DMS 273 (cell line): ENCODE data around the gene XRN2.

ENCODE experiments used
- DNase-seq: peaks from one replicate; lab custom pipeline; 2025; ENCODE audit not compliant: unreplicated experiment; lab: John Stamatoyannopoulos, UW

Gene XRN2

GRCh38 chr20:21384308-21384892 lies 81.3 kb downstream of the XRN2 start:
- DNase-seq, result no peak

- no peak for DNase-seq
Measured at GRCh38 chr20:21386111-21386510, 83.0 kb downstream of the XRN2 start.

DNA sequence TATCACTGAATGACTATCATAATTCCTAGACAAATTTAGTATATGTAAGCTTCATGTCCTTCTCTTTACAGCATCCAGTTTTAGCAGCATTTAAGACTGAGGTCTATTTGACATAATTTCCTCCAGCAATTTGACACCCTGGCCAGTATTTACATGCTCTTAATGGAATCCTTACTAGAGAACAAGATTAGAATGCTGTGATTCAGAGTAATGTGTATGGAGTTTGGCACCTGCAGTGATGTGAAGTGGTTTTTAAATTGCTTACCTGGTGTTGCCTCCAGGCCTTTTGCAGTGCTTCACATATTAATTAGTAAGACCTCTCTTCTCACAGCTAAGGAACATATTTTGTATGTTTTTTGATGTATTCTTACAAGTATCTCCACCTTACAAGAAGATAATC lies 84.4 kb downstream of the XRN2 start:
- no peak for DNase-seq

DNA sequence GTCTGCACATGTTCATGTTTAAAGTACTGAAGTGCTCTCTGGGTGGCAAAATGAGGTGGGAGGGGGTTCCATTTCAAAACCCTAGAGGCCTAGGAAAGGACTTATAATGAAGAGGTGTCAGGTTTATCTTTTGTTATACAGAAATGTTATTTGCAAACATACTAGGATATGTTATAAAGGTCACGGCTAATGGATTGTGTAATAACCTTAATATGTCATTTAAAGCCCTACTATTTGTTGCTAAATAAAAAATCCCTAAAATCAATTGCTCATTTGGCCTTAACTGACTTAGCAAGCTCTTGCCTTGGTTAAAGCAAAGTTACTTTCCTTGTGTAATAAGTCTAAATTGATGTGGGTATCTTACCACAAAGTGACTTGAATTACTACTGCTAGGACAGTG lies 85.4 kb downstream of the XRN2 start:
- no peak for DNase-seq

DNA sequence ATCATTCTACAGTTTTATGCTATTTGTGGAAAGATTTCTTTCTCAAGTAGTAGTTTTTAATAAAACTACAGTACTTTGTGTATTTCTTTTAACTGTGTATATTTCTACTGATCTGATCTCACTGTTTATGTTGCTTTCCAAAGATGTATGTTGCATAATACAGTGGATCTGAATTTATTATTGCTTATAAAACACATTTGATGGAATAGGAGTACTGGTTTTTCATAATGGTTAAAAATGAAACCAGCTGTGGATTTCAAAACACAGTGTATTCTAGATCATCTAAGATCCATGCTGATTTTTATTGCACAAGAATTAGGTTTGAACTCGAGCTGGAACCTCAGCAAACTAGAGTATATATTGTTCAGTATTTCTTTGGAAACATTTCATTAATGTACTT lies 86.2 kb downstream of the XRN2 start:
- no peak for DNase-seq

DNA sequence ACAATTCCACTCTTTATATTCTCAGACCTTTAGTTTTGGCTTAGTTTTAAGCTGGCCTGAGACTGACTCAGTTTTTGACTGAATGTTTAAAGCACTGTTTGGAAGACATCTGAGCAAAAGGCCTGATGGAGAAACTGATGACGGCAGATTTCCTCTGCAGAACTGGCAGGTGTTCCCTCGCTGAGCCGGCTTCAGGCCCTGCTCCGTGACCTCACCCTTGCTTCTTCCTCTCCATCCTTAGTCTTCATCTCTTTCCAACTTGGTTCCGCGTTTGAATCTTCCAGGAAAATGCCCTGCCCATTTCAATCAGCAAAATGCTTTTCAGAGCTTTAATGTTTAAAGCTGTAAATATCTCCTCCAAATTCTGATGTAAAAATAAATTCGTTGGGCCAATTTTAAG lies 87.6 kb downstream of the XRN2 start:
- no peak for DNase-seq

DNA sequence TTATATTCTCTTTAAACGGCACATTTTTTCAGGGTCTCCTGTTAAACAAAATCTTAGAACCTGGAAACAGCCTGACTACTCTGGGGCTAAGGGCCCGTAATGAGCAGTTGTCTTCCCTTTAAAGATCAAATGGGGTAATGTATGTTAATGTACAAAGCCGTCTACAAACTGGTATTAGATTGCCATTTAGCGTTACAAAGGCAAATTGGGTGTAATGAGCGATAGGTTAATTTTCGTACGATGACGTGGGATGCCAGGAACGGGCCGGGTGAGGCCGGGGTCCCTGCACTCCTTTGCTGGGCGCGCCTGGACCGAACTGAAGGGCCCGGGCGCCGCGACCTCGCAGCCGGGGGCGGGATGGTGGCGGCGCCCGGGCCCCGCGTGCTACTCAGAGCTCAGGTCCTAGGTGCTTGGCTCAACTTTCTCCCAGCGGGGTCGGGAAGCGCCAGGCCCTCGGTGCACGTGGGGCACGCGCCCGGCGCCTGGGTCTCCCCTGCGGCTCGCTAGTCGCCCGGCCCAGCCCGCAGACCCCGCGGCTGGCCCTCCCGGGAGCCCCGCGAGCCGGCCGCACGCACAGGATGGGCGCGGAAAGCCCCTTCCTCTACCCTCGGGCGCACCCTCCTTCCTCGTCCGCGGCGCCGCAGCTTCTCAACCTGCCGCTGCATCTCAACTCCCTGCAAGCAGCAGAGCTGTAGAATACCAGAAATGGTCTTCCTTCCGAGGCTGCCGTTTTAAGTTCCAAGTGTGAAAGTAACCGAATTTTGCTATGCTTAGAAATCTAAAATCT lies 88.2 kb downstream of the XRN2 start:
- no peak for DNase-seq

DNA sequence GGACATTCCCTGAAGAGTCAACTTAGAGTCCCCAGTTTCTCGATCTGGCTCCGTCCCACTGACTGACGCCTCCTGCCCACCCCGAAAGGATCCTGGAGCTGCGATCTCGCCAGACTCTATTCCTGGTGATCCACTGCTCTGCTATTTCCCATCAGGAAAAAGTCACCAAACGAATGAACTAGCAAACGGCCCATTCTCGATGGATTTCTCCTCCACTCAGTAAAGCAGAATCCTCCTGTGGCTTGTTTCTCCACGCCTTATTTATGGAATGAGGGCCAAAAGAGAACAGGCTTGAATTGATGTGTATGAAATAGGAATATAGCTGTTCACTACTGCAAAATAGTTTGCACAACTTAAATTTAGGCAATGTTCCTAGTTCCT lies 88.8 kb downstream of the XRN2 start:
- no peak for DNase-seq

DNA sequence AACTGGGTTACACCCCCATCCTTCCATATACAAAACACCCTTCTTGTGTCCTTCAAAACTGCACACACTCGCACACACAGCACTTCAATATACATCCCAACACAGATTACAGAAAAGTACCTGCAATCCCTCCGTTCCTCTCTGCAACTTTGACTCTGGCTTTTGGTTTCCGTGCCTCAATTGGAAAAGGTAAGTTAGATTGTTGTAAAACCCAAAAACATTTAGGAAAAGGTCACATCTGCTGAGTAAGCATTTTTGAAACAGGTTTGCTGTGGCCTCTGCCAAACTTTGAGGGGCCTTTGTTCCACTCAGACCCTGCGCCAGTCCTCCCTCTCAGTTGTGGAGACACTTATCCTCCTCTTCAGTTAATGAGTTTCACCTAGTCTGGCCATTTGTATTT lies 90.0 kb downstream of the XRN2 start:
- no peak for DNase-seq

DNA sequence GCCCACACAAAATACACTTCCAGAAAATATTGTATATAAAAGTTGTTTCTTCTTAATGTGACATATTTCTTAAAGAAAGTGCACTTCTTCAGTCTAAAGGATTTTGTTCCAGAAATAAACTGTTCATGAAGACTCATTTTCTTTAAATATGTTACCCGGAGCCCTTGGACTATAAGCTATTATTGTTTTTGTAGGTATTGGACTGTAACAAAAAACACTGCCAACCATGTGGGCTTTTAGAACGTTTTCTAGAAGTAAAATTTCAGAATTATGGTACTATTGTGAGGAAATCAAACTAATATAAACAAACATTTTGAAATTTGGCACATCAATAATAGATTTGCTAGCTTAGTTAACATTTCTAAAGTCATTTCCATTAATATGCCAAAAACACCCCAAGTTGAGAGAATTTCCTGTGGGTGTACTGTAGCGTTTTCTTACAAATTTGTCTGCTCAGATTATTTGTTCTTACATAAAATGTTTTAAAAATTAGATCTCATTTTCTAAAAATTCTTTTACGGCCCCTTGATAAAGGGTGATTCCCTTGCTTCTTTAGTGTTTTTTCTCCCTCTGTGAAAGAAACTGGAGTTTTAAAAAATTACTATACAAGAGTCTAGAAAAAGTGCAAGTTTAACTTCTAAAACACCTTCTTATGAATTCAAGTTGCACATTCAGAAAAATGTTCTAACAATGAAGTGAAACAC lies 90.8 kb downstream of the XRN2 start:
- no peak for DNase-seq

- DNase-seq, result no peak
Measured at GRCh38 chr20:21394551-21394950, 91.4 kb downstream of the XRN2 start.

- no peak for DNase-seq
Measured at GRCh38 chr20:21395051-21395665, 92.0 kb downstream of the XRN2 start.

- no peak for DNase-seq
Measured at GRCh38 chr20:21395666-21396598, 92.8 kb downstream of the XRN2 start.

GRCh38 chr20:21396599-21397340 lies 93.6 kb downstream of the XRN2 start:
- peak; percentile 69 for DNase-seq

- peak; percentile 69 for DNase-seq
Measured at GRCh38 chr20:21397341-21398108, 94.4 kb downstream of the XRN2 start, which contains the start of gene NKX2-4. TSS of gene NKX2-4 (minus strand) at chr20:21397526. CDS start at chr20:21397399, 127 bp downstream.

GRCh38 chr20:21398109-21399004 lies 95.2 kb downstream of the XRN2 start:
- DNase-seq, result no peak

GRCh38 chr20:21399005-21399475 lies 95.9 kb downstream of the XRN2 start:
- no peak for DNase-seq

DNA sequence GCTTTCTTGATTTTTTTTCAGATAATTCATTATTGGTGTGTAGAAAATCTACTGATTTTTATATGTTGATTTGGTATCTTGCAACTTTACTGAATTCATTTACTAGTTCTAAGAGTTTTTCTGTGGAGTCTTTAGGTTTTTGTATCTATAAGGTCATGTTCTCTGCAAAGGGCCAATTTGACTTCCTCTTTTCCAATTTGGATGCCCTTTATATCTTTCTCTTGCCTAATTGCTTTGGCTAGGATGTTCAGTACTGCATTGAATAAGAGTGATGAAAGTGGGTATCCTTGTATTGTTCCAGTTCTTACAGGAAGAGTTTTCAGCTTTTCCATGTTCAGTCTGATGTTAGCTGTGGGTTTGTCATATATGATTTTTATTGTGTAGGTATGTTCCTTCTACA lies 108.6 kb downstream of the XRN2 start:
- DNase-seq, result no peak
